T47D (cell line): ENCODE measurements around the gene ASXL1.

Source experiments
- DNase-seq, 2 experiments: peaks; one replicate each; pipeline versions ENCODE4 v3.0.0 to v3.0.0-alpha.2; 2011 to 2012; ENCODE audit warnings: low read depth in 1 of 2, low spot score in 1 of 2
- JUND ChIP-seq: IDR thresholded peaks from 2 replicates; pipeline ENCODE4 v1.6.1; 2012; ENCODE audit warnings: low read depth
- in situ Hi-C: cut with HindIII; loops from 2 replicates; pipeline ENCODE4 v1.10.0; 2016; ENCODE audit warnings: low sequenced_read_pairs, low pct_unique_long_range_greater_than_20kb

The ASXL1 gene

GRCh38 chr20:32477594-32478512, 119.7 kb downstream of the ASXL1 start:
- no peak for TF ChIP-seq JUND
- in situ Hi-C loops: no loop called here
- no peak for DNase-seq

- no peak for DNase-seq
- in situ Hi-C loops: no loop called here
- no peak for TF ChIP-seq JUND
Observed at GRCh38 chr20:32478576-32478975, 120.4 kb downstream of the ASXL1 start.

- in situ Hi-C loops: no loop called here
- DNase-seq: no peak
- no peak for TF ChIP-seq JUND
Observed at GRCh38 chr20:32479012-32479411, 120.9 kb downstream of the ASXL1 start.

GRCh38 chr20:32479697-32480171, 121.6 kb downstream of the ASXL1 start:
- no peak for DNase-seq
- in situ Hi-C loops: no loop called here
- TF ChIP-seq JUND: no peak

- no peak for TF ChIP-seq JUND
- no peak for DNase-seq
- in situ Hi-C loops: no loop called here
Observed at GRCh38 chr20:32480371-32481241, 122.5 kb downstream of the ASXL1 start.

- TF ChIP-seq JUND: no peak
- in situ Hi-C loops: no loop called here
- peak in 1 of 2 experiments; percentile 9 for DNase-seq
Observed at GRCh38 chr20:32481311-32482142, 123.4 kb downstream of the ASXL1 start.

GRCh38 chr20:32482143-32482441, 124.0 kb downstream of the ASXL1 start:
- no peak for TF ChIP-seq JUND
- in situ Hi-C loops: no loop called here
- DNase-seq: no peak

- DNase-seq: peak; percentile 44 to 66
- in situ Hi-C loops: no loop called here
Observed at GRCh38 chr20:32482442-32483261, 124.5 kb downstream of the ASXL1 start.

GRCh38 chr20:32483351-32484224, 125.5 kb downstream of the ASXL1 start:
- in situ Hi-C loops: no loop called here
- peak; percentile 75 to 86 for DNase-seq
- TF ChIP-seq JUND: no peak

More at GRCh38 chr20:32482442-32483261, 124.5 kb downstream of the ASXL1 start:
- no peak for TF ChIP-seq JUND

- peak in 1 of 2 experiments; percentile 23 for DNase-seq
- in situ Hi-C loops: no loop called here
Observed at GRCh38 chr20:32484225-32484957, 126.3 kb downstream of the ASXL1 start.

More at GRCh38 chr20:32484225-32484957, 126.3 kb downstream of the ASXL1 start:
- TF ChIP-seq JUND: no peak
